AG04450 (cell line): ENCODE data around the gene PCNX2. TPM values are rescaled to one million over a fixed set of nuclear protein-coding genes. Genes with fewer than 3 reads are reported as not detected.

Experiments
- CTCF ChIA-PET: fragments of 300-600, 350-600 bp; formaldehyde crosslinking; extraction: SDS; loops from one replicate; lab custom pipeline; 2022; ENCODE audit warnings: antibody characterized with exemption, inconsistent platforms; lab: Charles Lee
- POLR2A ChIA-PET: fragments of 350-600 bp; formaldehyde crosslinking; extraction: SDS; loops from one replicate; lab custom pipeline; 2021; ENCODE audit warnings: antibody characterized with exemption, inconsistent platforms; lab: Yijun Ruan, JAX
- DNase-seq: peaks from one replicate; pipeline ENCODE4 v3.0.0-alpha.2; 2011; ENCODE audit warnings: low read depth, low spot score
- H3K27ac ChIP-seq: one replicate; pipeline ENCODE4 v1.5.1; 2012; ENCODE audit warnings: low read depth, low read length, control low read depth
- H3K27me3 ChIP-seq: one replicate; pipeline ENCODE4 v1.6.0; 2012; ENCODE audit warnings: low read length; ENCODE audit not compliant: control insufficient read depth, insufficient read depth
- H3K4me3 ChIP-seq: 2 replicates; pipeline ENCODE4 v1.5.1; 2011; ENCODE audit warnings: mild to moderate bottlenecking, low read depth, low read length, control low read depth
- H3K9me3 ChIP-seq: 2 replicates; pipeline ENCODE4 v1.5.1; 2012; ENCODE audit warnings: low read length; ENCODE audit not compliant: control insufficient read depth, insufficient read depth
- CTCF ChIP-seq: IDR thresholded peaks from 2 replicates; pipeline ENCODE4 v1.5.1; 2011; ENCODE audit warnings: low read depth, low read length, control low read depth, inconsistent platforms
- polyA plus RNA-seq: library from polyadenylated mRNA; depleted of rRNA; stranded (reverse); fragments of >200 nt; gene quantifications from 2 replicates; pipeline ENCODE4 v1.2.3, GENCODE V29; 2011

Gene PCNX2
- polyA plus RNA-seq, 1 experiment = 29.8 TPM

GRCh38 chr1:233121947-233122559 lies 173.5 kb downstream of the PCNX2 start:
- H3K4me3 ChIP-seq = no peak overlapping the region
- no peak for DNase-seq
- CTCF ChIA-PET = no interaction called here
- H3K9me3 ChIP-seq = peaks cover 3% of the 10 kb centered on the region; the same call in 1 of the 2 replicates
- no peaks in the 10 kb centered on the region for H3K27me3 ChIP-seq
- POLR2A ChIA-PET = no interaction called here
- H3K27ac ChIP-seq = no peak overlapping the region
- TF ChIP-seq CTCF = no peak

GRCh38 chr1:233114860-233115259 lies 180.7 kb downstream of the PCNX2 start:
- Histone ChIP-seq H3K27ac (peak overlapping the region; percentile 99), H3K4me3 (no peak overlapping the region), H3K27me3 (no peaks in the 10 kb centered on the region), H3K9me3 (peaks cover 3% of the 10 kb centered on the region; the same call in 1 of the 2 replicates)
- ChIA-PET CTCF (no interaction called here), POLR2A (no interaction called here)
- TF ChIP-seq CTCF = no peak
- DNase-seq = no peak

DNA sequence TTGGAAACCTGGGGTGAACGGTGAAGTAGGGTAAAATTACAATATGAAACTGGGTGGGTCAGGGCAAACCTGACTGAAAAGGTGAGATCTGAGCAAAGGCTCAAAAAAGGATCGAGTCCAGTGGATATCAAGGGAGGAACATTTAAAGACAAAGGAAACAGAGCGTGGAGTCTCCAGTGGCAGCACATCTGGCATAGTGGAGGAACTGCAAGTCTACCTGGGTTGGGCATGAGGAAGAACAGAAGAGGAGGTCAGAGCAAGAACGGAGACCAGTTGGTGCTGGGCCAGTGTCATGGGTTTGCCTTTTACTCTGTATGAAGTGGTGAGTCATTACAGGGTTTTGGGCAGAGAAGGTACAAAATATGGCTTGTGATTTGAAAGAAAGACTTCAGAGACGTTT lies 181.4 kb downstream of the PCNX2 start:
- no peak for DNase-seq
- CTCF ChIA-PET = no interaction called here
- POLR2A ChIA-PET = interaction anchor here (1.6 to 2.2 kb wide), 3 partner anchors 30 to 108 kb away, joined by 5 to 22 read pairs (median 10); no protein-coding TSS in a partner anchor
- no peak for TF ChIP-seq CTCF
- H3K9me3 ChIP-seq = peaks cover 3% of the 10 kb centered on the region; the same call in 1 of the 2 replicates
- peak overlapping the region; percentile 99 for H3K27ac ChIP-seq
- no peaks in the 10 kb centered on the region for H3K27me3 ChIP-seq
- H3K4me3 ChIP-seq = no peak overlapping the region

DNA sequence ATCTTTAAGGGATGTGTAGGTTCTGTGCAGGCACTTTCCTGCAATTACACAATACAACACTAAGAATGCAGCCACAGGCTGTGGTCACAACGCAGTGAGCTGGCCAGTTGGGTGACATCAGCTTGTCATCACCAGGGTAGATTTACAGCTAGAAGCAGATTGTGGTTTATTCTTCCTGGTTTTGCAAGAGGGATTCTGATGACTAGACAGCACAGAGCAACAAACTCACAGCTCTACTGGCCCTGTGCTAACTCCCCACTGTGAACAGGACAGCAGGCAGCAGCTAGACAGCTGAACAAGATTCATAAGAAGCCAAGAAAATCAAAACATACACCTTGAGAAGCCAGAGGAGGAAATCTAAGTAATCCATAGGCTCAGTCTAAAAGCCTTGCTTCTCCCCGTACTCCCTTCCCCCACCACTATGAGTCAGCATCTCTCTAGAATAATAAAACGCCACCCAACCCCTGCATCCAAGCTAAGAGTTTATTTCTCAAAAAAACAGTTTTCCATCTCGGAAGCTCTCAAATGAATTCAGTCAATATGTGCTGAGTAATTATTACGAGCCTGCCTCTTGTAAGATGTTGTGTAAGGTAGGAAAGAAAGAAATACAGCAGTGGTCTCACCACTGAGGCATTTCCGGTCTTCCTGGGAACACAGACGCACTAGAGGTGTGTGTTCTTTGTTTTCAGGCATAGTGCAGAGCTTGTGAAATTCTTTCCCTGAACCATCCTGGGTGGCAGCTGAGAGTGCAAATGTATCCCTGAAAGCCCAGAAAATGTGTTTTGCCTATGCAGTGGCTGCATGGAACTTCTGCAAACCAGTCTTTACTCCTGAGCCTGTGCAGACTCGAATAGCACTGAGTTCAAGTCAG lies 182.3 kb downstream of the PCNX2 start:
- CTCF ChIA-PET = interaction anchor here (0.5 kb wide), 1 partner anchor 189 kb away, joined by 3 read pairs; no protein-coding TSS in a partner anchor
- Histone ChIP-seq H3K9me3 (peaks cover 3% of the 10 kb centered on the region; the same call in 1 of the 2 replicates), H3K27ac (peak overlapping the region; percentile 99), H3K4me3 (peak overlapping the region; percentile 26; the same call in 1 of the 2 replicates), H3K27me3 (no peaks in the 10 kb centered on the region)
- DNase-seq = peak; percentile 98
- POLR2A ChIA-PET = interaction anchor here (0.7 to 2.2 kb wide), 14 partner anchors 12 to 308 kb away, joined by 3 to 22 read pairs (median 4); partner anchors contain the start of gene MAP10
- TF ChIP-seq CTCF = no peak
